K562 (cell line): Measurements from ENCODE around the gene AGPAT1. TPM values are rescaled to one million over a fixed set of nuclear protein-coding genes. Genes with fewer than 3 reads are reported as not detected.

Experiments used
- ATAC-seq: fragments of 200-7000 bp; cut with Tn5 transposase; 3 replicates; pipeline ENCODE4 v1.9.1; 2020; ENCODE audit warnings: moderate library complexity
- BruUV-seq: library from RNA; stranded (reverse); fragments of 400-500 nt; replicated peaks from 2 replicates; lab custom pipeline; 2021; lab: Mats Ljungman, UMichigan
- CTCF ChIA-PET: fragments of 300-600 bp; formaldehyde crosslinking; extraction: SDS; loops from one replicate; lab custom pipeline; 2021; ENCODE audit warnings: low intra/inter-chr PET ratio; lab: Yijun Ruan, JAX
- POLR2A ChIA-PET: fragments of 300-600, 350-650 bp; sonication (Branson Sonifier 250); formaldehyde crosslinking; extraction: SDS; loops from one replicate; lab custom pipeline; 2021; ENCODE audit warnings: antibody characterized with exemption, inconsistent platforms; lab: Yijun Ruan, JAX
- DNase-seq, 4 experiments: peaks; one replicate each; pipeline versions ENCODE4 v3.0.0 to v3.0.0-alpha.2; 2011 to 2018; ENCODE audit warnings: low spot score in 3 of 4, mixed read lengths in 3 of 4; ENCODE audit errors: extremely low read depth in 1 of 4
- FAIRE-seq: peaks from 2 replicates; lab custom pipeline; 2011; peaks lifted over from hg19 to GRCh38; lab: Jason Lieb, UNC
- H2AFZ ChIP-seq: 2 replicates; pipeline ENCODE4 v1.6.0; 2011; ENCODE audit warnings: low read depth, low read length, control low read depth, inconsistent platforms
- H3K27ac ChIP-seq: fragments of 200-600 bp; 3 replicates; pipeline ENCODE4 v1.8.0; 2011; ENCODE audit warnings: low read depth, mild to moderate bottlenecking, control low read depth, inconsistent platforms, low read length, moderate library complexity, mixed read lengths; ENCODE audit errors: extremely low read depth
- H3K27me3 ChIP-seq, 2 experiments: fragments of 300-600 bp in 1 of 2; 2 replicates in 1 of 2; 3 replicates in 1 of 2; pipeline versions ENCODE4 v1.6.0 to v1.8.0; 2011; ENCODE audit warnings: inconsistent platforms in 2 of 2, low read length in 2 of 2, mild to moderate bottlenecking in 1 of 2, mixed read lengths in 1 of 2, moderate library complexity in 1 of 2; ENCODE audit not compliant: control insufficient read depth in 2 of 2, insufficient read depth in 2 of 2
- H3K36me3 ChIP-seq: fragments of 300-600 bp; 3 replicates; pipeline ENCODE4 v1.8.0; 2011; ENCODE audit warnings: mild to moderate bottlenecking, low read length, inconsistent platforms; ENCODE audit not compliant: control insufficient read depth, insufficient read depth
- H3K4me1 ChIP-seq, 2 experiments: fragments of 200-600 bp in 1 of 2; replicated peaks in 1 of 2; 2 replicates in 1 of 2; 3 replicates in 1 of 2; pipeline versions ENCODE4 v1.5.1 to v1.8.0; 2011; ENCODE audit warnings: inconsistent platforms in 2 of 2, low read length in 2 of 2, mild to moderate bottlenecking in 1 of 2, mixed read lengths in 1 of 2, moderate library complexity in 1 of 2; ENCODE audit not compliant: control insufficient read depth in 2 of 2, insufficient read depth in 2 of 2
- H3K4me2 ChIP-seq: 2 replicates; pipeline ENCODE4 v1.6.1; 2011; ENCODE audit warnings: low read length, control low read depth, inconsistent platforms, mixed read lengths; ENCODE audit not compliant: insufficient read depth
- H3K4me3 ChIP-seq: fragments of 200-600 bp; sonication (generic), shearing (Covaris generic); 2 replicates; pipeline ENCODE4 v1.5.1; 2016; ENCODE audit warnings: control low read depth, inconsistent platforms
- H3K79me2 ChIP-seq: fragments of 200-600 bp; 3 replicates; pipeline ENCODE4 v1.8.0; 2011; ENCODE audit warnings: low read length, inconsistent platforms; ENCODE audit not compliant: control insufficient read depth, insufficient read depth
- H3K9ac ChIP-seq, 2 experiments: 2 replicates each; pipeline versions ENCODE4 v1.6.0 to v1.6.1; 2011; ENCODE audit warnings: low read depth in 2 of 2, low read length in 2 of 2, control low read depth in 1 of 2, inconsistent platforms in 1 of 2, mild to moderate bottlenecking in 1 of 2, mixed read lengths in 1 of 2; ENCODE audit not compliant: insufficient read depth in 1 of 2
- H3K9me1 ChIP-seq: one replicate; pipeline ENCODE4 v1.6.0; 2011; ENCODE audit warnings: inconsistent platforms, mild to moderate bottlenecking, low read length, moderate library complexity; ENCODE audit not compliant: control insufficient read depth, insufficient read depth
- H3K9me3 ChIP-seq: replicated peaks from 2 replicates; pipeline ENCODE4 v1.5.1; 2011; ENCODE audit warnings: low read depth, low read length, inconsistent platforms; ENCODE audit not compliant: control insufficient read depth, insufficient read depth
- H4K20me1 ChIP-seq: replicated peaks from 2 replicates; pipeline ENCODE4 v1.6.1; 2011; ENCODE audit warnings: low read length, inconsistent platforms, mixed read lengths; ENCODE audit not compliant: control insufficient read depth, insufficient read depth
- ARHGAP35 ChIP-seq: fragments of 450-650 bp; IDR thresholded peaks from 2 replicates; pipeline ENCODE4 v1.6.1; 2018; ENCODE audit not compliant: partially characterized antibody
- KDM5B ChIP-seq: fragments of 200-600 bp; sonication (generic); IDR thresholded peaks from 2 replicates; pipeline ENCODE4 v1.6.1; 2012; ENCODE audit warnings: low read depth, mild to moderate bottlenecking, moderate library complexity, low read length, control low read depth, inconsistent platforms; ENCODE audit not compliant: insufficient replicate concordance
- MAX ChIP-seq: sonication (generic); formaldehyde crosslinking; IDR thresholded peaks from 2 replicates; pipeline ENCODE4 v1.9.0; 2022; ENCODE audit warnings: mild to moderate bottlenecking, missing genetic modification reagents
- MCM5 ChIP-seq: fragments of 450-650 bp; IDR thresholded peaks from 2 replicates; pipeline ENCODE4 v1.6.1; 2016; ENCODE audit warnings: low read depth
- NKRF ChIP-seq: fragments of 450-650 bp; IDR thresholded peaks from 2 replicates; pipeline ENCODE4 v1.6.1; 2016; ENCODE audit warnings: borderline replicate concordance
- POU5F1 ChIP-seq: fragments of 150-350 bp; IDR thresholded peaks from 2 replicates; pipeline ENCODE4 v1.6.1; 2014; ENCODE audit warnings: borderline replicate concordance, low read length, low read depth, mild to moderate bottlenecking; ENCODE audit not compliant: partially characterized antibody
- RBM14 ChIP-seq: fragments of 200-400 bp; formaldehyde crosslinking; IDR thresholded peaks from 2 replicates; pipeline ENCODE4 v1.6.1; 2018; ENCODE audit warnings: low read depth, mild to moderate bottlenecking, low read length, moderate library complexity, borderline replicate concordance; ENCODE audit not compliant: insufficient read depth
- RFX7 ChIP-seq: fragments of 250-450 bp; sonication (Bioruptor Pico); IDR thresholded peaks from 2 replicates; pipeline ENCODE4 v1.5.1; 2021; ENCODE audit warnings: mild to moderate bottlenecking
- SETDB1 ChIP-seq: IDR thresholded peaks from one replicate; pipeline ENCODE4 v1.6.1; 2012; ENCODE audit warnings: low read length, control low read depth, inconsistent platforms
- STAG1 ChIP-seq: sonication (generic); formaldehyde crosslinking; IDR thresholded peaks from 2 replicates; pipeline ENCODE4 v1.5.0; 2020; ENCODE audit warnings: missing genetic modification reagents, borderline replicate concordance
- TCFL5 ChIP-seq: fragments of 250-450 bp; sonication (Bioruptor Pico); conservative IDR thresholded peaks from 2 replicates; pipeline ENCODE4 v1.6.1; 2021; ENCODE audit warnings: mild to moderate bottlenecking, moderate library complexity, matching md5 sums
- ZBTB1 ChIP-seq: sonication (generic); formaldehyde crosslinking; IDR thresholded peaks from 2 replicates; pipeline ENCODE4 v1.8.1; 2023; ENCODE audit warnings: missing genetic modification reagents, low read depth, mild to moderate bottlenecking, borderline replicate concordance
- ZC3H8 ChIP-seq: fragments of 450-650 bp; IDR thresholded peaks from 2 replicates; pipeline ENCODE4 v1.6.1; 2017
- ZFP30 ChIP-seq: fragments of 250-450 bp; sonication (Bioruptor Pico); IDR thresholded peaks from 2 replicates; pipeline ENCODE4 v1.8.0; 2022; ENCODE audit warnings: moderate library complexity, mild to moderate bottlenecking, inconsistent platforms, borderline replicate concordance
- WGBS: fragments of 100-300 bp; shearing (Covaris generic); methylation state at CpG from one replicate; pipeline ENCODE4 v1.1.6; 2016; ENCODE audit warnings: low coverage, mixed read lengths; ENCODE audit not compliant: insufficient coverage; ENCODE audit errors: missing lambda C conversion rate; 5-methylcytosine and 5-hydroxymethylcytosine counted together
- in situ Hi-C: fragments of 300-500 bp; cut with MboI; formaldehyde crosslinking; loops from 4 replicates; pipeline ENCODE4 v1.15.0; 2018; ENCODE audit warnings: inconsistent platforms, mixed read lengths
- intact Hi-C: fragments of 100-400 bp; cut with micrococcal nuclease; formaldehyde crosslinking; loops from 2 replicates; pipeline ENCODE4 v1.14.2; 2022
- polyA plus RNA-seq, 8 experiments: library from polyadenylated mRNA; depleted of rRNA in 4 of 8; stranded (reverse) in 5 of 8; unstranded in 3 of 8; fragments of >200 nt; fragmentation: Nextera tagmentation in 2 of 8; fragmentation: Illumina TruSeq in 1 of 8; extraction: Ambion mirVana in 2 of 8; extraction: Trizol in 1 of 8; gene quantifications; 2 replicates each; pipeline versions ENCODE4 v1.2.1 to v1.2.3, GENCODE V29; 2011 to 2014; ENCODE audit warnings: inconsistent platforms in 1 of 8, missing spikeins in 1 of 8
- total RNA-seq, 7 experiments: library from RNA; depleted of rRNA in 6 of 7; stranded (reverse); fragments of >200 nt in 6 of 7; fragmentation: Illumina TruSeq in 2 of 7; extraction: Trizol in 2 of 7; gene quantifications; 2 replicates each; pipeline versions ENCODE4 v1.2.1 to v1.2.3, GENCODE V29; 2011 to 2021; ENCODE audit warnings: low replicate concordance in 1 of 7
- TF ChIP-seq, protein P1 (sequence below): sonication (generic); formaldehyde crosslinking; IDR thresholded peaks from 2 replicates; pipeline ENCODE4 v1.8.0; 2023; ENCODE audit warnings: mild to moderate bottlenecking, missing genetic modification reagents

The AGPAT1 gene
- total and polyA plus RNA-seq, 9 of the 15 experiments (the other 6 are each of a cell fraction or from before 2014, with no cell fraction given), result 37.9 to 176 (median 69.4) TPM

- WGBS, result 42% methylated on average over 11 of the region's 11 CpGs
- ChIA-PET CTCF (no interaction called here), POLR2A (interaction anchor here (1.1 to 2.2 kb wide), 5 partner anchors 8 to 201 kb away, joined by 4 to 25 read pairs (median 5); partner anchors contain the start of genes AGPAT1 and FKBPL)
- TF ChIP-seq RBM14 (no peak), MAX (no peak), ZBTB1 (CRISPR knock-in tag) (no peak), ZC3H8 (no peak), KDM5B (peak; percentile 22), TCFL5 (no peak), ZFP30 (no peak), NKRF (no peak), POU5F1 (no peak), RFX7 (no peak), SETDB1 (no peak), STAG1 (CRISPR knock-in tag) (no peak), MCM5 (no peak), ARHGAP35 (no peak)
- TF ChIP-seq, protein P1, sequence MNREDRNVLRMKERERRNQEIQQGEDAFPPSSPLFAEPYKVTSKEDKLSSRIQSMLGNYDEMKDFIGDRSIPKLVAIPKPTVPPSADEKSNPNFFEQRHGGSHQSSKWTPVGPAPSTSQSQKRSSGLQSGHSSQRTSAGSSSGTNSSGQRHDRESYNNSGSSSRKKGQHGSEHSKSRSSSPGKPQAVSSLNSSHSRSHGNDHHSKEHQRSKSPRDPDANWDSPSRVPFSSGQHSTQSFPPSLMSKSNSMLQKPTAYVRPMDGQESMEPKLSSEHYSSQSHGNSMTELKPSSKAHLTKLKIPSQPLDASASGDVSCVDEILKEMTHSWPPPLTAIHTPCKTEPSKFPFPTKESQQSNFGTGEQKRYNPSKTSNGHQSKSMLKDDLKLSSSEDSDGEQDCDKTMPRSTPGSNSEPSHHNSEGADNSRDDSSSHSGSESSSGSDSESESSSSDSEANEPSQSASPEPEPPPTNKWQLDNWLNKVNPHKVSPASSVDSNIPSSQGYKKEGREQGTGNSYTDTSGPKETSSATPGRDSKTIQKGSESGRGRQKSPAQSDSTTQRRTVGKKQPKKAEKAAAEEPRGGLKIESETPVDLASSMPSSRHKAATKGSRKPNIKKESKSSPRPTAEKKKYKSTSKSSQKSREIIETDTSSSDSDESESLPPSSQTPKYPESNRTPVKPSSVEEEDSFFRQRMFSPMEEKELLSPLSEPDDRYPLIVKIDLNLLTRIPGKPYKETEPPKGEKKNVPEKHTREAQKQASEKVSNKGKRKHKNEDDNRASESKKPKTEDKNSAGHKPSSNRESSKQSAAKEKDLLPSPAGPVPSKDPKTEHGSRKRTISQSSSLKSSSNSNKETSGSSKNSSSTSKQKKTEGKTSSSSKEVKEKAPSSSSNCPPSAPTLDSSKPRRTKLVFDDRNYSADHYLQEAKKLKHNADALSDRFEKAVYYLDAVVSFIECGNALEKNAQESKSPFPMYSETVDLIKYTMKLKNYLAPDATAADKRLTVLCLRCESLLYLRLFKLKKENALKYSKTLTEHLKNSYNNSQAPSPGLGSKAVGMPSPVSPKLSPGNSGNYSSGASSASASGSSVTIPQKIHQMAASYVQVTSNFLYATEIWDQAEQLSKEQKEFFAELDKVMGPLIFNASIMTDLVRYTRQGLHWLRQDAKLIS (CRISPR knock-in tag), result no peak
Observed at GRCh38 chr6:32168807-32169591, 6.9 kb downstream of the AGPAT1 start.

More at GRCh38 chr6:32168807-32169591, 6.9 kb downstream of the AGPAT1 start:
- no peaks in the 10 kb centered on the region for H3K9me3 ChIP-seq
- H4K20me1 ChIP-seq, result no peaks in the 10 kb centered on the region
- peaks cover 67% of the 10 kb centered on the region for H3K36me3 ChIP-seq
- FAIRE-seq, result peak; percentile 82
- H3K4me3 ChIP-seq, result no peak overlapping the region
- BruUV-seq, result no TSS peak
- ATAC-seq, result peak; percentile 73
- peak overlapping the region; percentile 83 for H3K27ac ChIP-seq
- in situ Hi-C loops, result no loop called here
- no peaks in the 10 kb centered on the region for H3K9me1 ChIP-seq
- no peak overlapping the region for H2AFZ ChIP-seq
- H3K4me1 ChIP-seq, result peaks cover 51 to 57% of the 10 kb centered on the region in 2 experiments
- intact Hi-C loops, result loop anchor here (2.0 to 5.0 kb wide), 2 partner anchors 26 to 52 kb away; no protein-coding TSS in a partner anchor
- no peaks in the 10 kb centered on the region for H3K27me3 ChIP-seq
- DNase-seq, result peak; percentile 76 to 82 (median 78)
- H3K9ac ChIP-seq, result peak overlapping the region; percentile 27 to 65
- H3K79me2 ChIP-seq, result peaks cover 19% of the 10 kb centered on the region
- peak overlapping the region; percentile 65 for H3K4me2 ChIP-seq
